T1000 (cell line): ENCODE measurements around the gene CNFN.

Experiments
- DNase-seq: peaks from one replicate; lab custom pipeline; 2025; ENCODE audit warnings: mixed read lengths; lab: John Stamatoyannopoulos, UW

Gene CNFN

DNA sequence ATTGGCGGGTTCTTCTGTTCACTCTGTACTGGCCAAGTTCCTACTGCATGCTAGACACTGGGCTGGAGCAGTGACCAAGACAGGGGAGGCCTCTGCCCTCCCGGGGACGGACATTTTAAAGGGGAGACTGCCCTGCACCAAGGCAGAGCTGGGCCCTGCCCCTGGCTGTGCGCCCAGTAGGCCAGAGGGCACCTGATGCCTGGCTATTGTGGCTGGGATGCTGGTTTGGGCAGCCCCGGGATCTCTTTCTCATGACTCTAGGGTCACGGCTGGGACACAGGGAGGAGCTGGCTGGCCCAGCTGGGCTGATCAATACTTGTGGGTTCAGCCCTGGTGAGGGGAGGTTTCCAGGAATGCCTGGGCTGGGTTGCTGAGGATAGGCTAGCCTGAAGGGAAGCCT is 19.4 kb upstream of the CNFN start:
- no peak for DNase-seq

DNA sequence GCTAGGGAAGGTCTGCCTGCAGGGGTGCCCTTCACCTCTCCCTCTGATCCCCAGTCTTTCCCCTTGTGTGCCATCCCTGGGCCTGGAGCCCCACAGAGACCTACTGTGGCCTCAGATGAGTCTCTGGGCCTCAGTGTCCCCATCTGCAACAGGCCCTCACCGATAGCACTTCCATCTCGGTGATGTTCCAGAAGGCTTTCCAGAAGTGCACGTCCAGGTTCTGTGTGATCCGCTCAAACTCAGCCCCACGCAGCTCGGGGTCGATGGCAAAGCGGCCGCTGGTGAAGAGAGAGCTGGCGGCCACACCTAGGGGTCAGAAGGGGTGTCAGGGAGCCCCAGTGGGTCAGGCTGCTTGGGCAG is 17.7 kb upstream of the CNFN start:
- no peak for DNase-seq

DNA sequence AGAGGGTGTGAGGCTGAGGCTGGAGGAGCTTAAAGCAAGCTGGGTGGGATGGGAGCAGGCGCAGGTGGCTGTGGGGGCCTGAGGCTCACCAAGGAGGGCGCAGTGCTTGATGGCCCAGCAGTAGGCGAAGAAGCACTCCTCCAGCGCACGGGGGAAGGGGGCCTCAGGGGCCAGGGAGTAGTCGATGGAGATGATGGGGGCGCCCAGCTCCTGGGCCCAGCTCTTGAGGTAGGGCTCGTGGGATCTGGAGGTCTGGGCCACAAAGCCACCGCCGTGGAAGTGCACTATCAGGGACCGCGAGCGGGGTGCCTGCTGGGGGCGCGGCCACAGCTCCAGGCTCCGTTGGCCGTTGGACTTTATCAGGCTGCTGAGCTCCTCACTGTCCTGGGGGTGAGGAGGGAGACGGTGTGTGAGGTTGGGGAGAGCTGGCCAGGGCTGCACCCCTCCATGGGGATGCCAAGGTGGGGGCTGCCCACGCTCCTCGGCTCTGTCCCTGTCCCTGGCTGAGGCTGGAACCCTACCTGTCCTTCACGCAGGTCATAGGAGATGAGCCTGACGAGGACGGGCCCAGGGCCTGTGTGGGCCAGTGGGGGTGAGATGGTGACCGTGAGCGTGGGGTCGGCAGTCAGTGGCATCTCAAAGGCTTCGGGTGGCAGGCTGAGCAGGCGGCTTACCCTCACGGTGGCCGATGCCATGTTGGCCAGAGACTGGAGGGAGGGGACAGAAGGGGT is 17.2 kb upstream of the CNFN start:
- DNase-seq: no peak

DNA sequence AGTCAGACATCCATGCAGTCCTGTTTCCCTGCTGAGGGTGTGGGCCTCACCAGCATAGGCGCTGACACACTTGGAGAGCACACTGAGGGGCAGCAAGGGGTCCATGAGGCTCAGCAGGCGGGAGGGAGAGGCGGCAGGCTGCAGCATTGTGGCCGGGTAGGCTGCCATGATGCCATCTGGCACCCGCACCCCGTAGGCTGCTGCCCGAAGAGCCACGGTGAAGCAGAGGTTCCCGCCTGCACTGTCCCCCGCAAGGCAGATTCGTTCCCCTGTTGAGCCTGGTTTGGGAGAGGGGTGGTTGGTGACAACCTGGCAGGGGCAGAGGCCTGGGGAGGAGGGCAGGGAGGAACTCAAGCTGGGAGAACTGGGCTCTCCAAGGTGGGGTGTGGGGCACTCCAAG is 16.0 kb upstream of the CNFN start:
- DNase-seq: no peak

DNA sequence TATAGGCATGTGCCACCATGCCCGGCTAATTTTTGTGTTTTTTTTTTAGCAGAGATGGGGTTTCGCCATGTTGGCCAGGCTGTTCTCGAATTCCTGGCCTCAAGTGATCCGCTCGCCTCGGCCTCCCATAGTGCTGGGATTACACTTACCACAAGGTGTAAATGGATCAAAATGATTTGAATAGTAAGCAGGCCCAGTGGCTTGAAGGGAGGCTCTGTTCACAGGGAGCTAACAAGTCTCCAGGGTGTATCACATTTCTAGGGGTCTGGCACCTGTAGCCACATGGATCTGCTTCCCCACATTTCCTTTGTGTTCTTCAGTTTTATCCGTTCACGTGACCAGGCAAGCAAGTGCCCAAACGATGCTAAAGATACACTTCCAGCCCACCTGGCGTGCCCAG is 13.5 kb upstream of the CNFN start:
- no peak for DNase-seq

DNA sequence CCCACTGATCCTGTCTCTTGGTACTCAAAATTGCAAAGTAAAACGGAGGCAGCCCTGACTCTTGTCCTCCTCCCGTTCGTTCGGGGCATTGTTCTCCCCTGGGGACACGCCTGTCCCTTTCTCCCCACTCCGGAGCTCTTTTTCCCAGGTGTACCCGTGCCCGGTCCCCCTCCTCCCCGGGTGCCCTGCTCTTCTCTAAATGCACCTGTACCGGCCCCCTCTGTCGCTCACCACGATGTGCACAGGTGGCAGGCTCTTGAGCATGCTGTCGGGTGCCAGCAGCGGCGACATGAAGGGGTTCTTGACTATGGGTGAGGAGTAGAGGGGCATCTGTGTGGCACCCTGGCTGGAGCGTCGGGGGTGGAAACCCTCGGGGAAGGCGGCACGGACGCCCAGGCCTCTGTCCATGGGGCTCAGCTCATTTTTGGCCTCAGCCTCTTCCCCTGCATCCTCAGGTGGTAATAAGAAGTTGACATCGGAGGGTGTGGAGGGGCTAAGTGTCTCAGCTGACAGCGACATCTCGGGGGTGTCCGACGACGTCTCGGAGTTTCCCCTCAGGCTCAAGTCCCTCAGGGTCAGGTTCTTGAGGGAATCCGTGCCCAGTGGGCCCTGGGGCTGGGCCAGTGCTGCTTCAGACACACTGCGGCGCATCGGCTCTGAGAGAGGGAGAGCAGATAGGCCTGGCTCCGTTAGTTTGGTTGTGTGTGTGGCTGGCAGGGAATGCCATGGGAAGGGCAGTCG is 12.4 kb upstream of the CNFN start:
- no peak for DNase-seq

DNA sequence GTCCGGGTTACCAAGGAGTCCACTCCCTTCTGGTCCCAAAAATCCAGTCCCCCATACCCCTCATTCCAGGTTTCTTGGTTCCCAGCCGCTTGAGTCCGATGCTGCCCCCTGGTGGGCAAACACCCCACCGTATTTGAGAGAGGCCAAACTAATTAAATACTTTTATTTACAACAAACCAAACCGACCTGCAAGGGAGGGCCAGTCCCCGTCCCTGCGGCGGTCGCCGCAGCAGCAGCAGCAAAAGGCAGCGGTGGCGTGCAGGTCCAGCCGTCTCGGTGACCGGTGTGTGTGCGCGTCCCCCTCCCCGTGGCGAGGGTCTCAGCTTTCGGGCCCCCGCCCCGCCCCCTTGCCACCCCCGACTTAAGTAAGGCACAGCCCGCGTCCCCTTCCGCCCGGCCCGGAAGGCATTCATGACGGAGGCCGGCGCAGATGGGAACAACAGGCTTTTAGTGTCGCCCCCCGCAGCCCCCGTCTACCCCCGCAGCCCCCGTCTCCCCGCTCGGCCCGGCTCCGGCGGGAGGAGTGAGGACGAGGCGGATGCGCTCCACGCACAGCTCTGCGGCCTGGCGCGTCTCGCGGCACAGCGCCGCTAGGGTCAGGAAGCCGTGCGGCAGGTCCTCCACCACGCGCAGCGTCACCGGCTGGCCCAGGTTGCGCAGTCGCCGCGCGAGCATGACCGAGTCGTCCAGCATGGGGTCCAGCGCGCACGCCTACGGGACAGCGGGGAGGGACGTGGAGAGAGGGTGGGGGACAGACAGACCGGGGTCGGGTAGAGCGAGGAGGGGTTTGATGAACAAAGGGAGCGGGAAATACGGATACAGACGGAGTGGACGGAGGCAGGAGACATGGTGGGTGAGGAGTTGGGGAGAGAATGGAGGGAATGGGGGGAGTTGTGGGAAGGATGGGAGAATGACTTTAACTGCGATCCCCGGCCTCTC is 11.5 kb upstream of the CNFN start:
- peak; percentile 50 for DNase-seq

DNA sequence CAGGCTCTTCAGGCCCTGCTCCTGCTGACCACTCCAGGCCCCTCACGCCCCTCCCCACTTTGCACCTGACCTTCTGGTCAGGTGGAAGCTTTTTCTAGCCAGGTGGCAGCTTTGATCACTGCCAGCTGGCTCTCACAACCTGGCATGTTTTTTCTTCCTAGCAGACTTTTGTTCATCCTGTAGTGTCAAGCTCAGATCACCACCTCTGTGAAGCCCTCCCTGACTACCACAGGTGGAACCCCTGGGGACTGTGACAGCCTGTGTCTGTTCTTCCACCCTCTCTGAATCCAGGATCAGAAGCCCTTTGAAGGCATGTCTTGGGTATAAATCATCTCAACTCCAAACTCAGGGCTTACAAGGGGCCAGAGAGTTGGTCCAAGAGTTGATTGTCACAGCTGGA is 10.3 kb upstream of the CNFN start:
- no peak for DNase-seq

DNA sequence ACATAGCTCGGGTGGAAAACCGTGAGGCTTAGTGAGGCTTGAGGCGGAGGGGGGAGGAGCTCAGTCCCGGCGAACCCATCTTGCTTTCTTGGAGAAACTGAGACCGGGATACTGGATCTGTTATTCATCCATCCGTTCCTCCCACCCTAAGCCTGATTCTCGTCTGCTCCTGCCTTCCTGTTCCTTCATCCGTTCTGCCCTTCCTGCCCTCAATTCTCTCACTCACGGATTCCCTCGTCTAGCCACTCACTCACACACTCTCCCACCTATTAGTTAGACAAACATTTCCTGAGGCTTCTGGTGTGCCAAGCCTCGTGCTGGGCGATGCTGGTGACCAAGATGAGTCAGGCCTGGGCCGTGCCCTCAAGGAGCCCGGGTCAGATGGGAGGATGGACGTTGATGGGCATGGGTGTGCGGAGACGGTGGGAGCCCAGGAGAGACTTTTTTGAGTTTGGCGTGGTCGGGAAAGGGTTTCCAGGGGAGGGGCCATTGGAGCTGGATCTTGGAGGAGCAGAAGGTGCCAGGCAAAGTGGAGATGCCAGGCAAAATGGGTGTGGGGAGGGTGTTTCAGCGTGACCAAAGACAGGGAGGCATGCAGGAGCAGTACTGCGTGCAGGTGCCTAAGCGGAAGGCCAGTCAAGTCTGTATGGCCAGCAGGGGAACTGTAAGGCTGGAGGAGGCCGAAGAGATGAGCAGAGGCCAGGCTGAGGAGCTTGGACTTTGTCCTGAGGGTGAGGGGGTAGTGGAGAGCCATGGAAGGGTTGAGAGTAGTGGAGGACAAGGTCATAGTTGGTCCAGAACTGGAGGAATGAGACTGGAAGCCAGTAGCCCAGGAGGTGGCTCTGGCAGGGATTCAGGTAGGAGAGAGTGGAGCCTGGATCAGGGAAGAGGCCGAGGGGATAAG is 7.4 kb upstream of the CNFN start:
- no peak for DNase-seq

DNA sequence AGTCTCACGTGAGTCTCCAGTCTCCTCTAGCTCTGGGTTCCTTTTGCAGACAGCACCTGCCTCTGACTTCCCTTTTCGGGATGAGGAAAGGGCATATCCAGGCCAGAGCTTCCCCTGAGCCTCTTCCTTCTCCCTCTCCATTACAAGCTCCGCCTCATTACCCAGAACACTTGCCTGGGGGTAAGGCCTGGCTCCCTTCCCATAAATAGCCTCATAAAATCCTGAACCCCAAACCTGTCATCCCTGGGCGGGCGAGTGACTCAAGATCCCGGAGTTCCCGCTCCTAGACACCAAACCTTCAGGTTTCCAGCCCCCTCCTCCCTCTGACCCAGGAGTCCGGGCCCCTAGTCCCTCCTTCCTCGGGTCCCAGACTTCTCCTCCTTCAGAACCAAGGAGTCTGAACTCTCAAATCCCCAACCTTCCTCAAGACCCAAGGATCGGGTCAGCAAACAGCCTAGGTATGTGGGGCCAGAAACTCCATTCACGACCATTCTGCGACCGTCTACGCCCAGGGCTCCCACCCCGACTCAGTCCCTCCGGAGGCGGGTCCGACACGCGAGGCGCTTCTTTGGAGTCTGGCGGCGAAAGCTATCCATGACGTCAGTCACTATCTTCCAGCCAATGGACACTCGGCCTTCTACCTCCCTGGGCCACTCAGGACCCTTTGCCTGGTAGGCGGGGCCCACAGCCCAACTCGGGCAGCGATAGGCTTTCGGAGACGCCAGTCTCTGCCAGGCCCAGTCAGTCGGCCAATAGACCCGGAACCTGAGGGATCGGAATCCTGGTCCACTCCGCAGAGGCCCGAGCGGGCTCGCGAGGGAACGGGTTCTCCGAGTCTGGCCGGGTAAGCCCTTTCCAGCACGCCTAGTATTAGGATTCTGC is 6.5 kb upstream of the CNFN start:
- DNase-seq: peak; percentile 99

DNA sequence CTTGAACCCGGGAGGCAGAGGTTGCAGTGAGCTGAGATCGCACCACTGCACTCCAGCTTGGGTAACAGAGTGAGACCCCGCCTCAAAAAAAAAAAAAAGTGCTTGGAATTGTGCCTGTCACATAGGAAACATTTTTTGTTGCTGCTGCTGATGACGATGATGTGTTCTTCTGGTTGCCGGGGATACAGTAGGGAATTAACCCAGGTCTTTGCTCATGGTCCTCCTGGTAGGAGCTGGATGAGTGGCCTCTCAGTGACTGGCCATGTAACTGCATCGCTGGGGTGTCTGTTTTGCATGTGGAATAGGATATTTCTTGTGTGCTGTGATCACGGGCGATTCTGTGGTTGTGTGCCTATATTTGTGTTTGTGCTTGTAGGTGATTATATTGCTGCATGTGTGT is 4.7 kb upstream of the CNFN start:
- no peak for DNase-seq

DNA sequence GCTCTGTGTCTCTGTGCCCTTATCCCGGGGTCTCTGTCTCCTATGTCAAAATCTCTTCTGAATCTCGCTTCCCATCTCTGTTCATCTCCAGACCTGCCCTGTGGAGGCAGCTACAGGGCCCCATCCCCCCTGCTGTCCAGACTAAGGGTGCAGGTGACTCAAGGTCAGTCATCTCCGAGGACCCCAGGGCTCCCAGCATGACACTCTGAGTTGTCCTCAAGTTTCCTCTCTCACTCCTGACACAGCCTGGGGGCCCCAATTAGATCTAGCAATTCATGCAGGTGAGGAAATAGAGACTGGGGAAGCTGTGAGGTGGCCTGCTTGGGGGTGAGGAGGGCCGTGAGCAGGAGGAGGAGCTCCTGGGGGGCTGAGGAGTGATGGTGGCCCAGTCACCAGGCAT is 2.1 kb upstream of the CNFN start:
- DNase-seq: no peak

DNA sequence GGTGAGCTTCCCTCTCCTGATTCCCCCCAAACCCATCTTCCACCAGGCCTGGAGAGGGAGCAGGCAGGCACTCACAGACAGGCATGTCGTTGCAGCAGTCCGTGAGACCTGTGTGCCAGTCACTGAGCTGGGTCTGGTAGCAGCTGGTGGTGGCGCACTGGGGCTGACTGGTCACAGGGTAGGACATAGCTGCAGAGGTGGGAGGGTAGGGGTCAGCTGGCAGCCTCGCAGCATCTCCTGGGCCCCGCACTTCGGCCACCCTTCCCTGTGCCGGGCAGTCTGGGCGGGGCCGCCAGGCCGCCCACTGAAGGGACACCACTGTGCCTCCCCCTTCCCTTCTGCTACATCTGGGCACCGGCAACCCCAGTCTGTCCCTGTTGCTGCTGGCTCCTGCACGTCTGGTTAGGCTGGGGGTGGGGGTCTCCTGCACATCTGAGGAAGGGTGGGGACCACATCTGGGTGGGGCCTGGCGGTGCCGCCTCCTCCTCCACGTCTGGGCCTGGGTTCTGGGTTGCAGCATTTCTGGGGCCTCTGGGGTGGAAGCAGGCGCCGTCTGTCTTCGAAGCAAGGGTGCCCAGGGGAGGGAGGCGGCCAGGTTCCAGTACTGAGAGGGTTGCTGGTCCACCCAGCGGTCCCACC is 1.1 kb downstream of the CNFN start:
- no peak for DNase-seq

DNA sequence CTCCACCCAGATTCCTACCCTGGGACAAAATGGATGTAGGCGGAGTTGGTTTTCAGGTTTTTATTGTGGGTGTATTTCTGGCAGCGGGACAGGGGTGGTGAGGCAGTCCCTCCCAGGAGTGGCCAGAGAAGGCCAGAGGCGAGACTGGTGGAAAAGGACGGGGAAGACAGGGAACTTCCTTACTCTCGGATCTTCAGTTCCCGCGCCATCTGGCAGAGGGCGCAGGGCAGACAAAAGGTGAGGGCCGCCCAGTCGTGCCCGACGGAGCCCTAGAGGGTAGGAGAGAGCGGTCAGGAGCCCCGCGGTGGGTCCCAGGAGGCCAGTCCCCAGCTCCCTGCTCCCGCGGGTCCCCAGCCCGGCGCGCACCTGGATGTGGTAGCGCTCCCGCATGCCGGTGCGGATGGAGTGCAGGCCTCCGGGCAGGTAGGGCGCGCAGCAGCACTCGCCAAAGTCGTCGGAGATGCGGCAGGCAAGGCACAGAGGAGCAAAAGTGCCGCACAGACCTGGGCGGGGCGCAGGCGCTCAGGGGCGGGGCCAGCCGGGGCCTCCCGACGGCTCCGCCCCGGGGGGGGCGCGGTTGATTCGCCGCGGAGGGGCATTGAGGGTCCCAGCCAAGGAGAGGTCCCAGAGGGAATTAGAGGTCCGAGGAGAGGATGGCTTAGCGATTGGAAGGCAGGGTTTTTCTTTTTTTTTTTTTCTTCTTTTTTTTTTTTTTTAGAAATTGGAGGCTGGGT is 3.0 kb downstream of the CNFN start:
- DNase-seq: peak; percentile 22

DNA sequence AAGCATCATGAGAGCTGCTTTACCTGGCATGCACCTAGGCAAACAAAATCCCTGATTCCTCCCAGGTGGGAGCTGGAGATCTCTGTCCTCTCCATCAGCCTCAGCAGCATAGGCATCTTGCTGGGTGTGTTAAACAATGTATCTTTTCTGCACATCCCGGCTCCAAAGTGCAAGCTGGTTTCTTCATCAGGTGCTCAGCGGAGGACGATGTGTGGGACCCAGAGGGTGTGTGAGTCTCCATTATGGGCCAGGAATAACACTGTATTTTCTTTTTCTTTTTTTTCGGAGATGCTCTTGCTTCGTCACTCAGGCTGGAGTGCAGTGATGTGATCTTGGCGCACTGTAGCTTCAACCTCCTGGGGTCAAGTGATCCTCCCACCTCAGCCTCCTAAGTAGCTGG is 9.9 kb downstream of the CNFN start:
- no peak for DNase-seq

DNA sequence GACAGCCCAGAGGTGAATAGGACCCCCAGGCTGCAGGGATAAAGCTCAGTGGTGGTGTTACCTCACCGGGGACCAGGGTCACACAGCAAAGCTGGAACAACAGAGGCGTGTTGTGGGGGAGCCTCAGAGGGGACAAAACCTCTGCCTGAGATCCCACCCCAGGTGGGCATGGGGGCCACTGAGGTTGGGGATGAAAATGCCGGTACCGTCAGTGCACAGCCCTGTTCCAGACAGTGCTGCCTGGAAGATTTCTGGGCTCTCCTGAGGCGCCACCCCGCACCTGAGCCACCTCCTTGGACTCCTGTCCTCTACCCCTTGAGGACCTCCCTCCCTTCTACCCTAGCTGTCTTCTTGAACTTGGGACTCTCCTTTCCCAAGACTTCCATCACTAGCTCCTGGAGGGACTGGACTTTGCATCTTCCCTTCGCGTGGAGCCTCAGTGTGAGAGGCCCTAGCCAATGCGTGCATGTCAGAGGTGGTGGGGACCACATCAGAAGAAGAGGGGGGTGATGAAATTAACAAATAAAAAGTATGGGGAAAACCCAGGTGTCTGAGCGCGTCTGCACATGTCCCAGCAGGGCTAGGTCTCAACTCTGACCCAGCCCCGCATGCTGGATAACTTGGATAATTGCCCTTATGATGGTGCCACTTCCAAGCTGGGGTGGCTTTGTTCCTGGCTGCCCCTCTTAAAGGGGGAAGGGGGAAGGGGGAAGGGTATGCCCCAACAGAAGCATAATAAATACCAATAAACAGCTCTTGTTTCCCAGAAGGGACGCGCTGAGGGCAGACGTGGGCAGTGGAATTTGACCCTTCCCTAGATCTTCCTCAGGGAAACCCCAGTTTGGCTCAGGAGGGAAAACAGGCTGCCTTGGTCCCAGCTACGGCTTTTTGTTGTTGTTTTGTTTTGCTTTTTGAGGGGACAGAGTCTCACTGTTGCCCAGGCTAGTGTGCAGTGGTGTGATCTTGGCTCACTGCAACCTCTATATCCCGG is 11.6 kb downstream of the CNFN start:
- DNase-seq: no peak

DNA sequence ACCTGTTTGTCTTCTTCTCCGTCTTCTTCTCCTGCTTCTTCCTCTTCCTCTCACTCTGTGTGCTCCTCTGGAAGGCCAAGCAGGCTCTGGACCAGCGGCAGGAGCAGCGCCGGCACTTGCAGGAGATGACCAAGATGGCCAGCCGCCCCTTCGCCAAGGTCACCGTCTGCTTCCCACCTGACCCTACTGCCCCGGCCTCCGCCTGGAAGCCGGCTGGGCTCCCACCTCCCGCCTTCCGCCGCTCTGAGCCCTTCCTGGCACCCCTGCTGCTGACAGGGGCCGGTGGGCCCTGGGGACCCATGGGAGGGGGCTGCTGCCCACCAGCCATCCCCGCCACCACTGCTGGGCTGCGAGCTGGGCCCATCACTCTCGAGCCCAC is 13.9 kb downstream of the CNFN start:
- DNase-seq: no peak
